HG02870 (cell line): ENCODE data around the gene ANKRD39.
"Not testable (repeated sequence)": the region's sequence is repeated elsewhere in the genome, so short reads cannot be mapped to it uniquely, and the experiment has no call there.

Experiments
- ATAC-seq: cut with Tn5 transposase; IDR thresholded peaks from one replicate; pipeline ENCODE4 v1.9.1; 2021; ENCODE audit warnings: mild to moderate bottlenecking, moderate library complexity; ENCODE audit not compliant: unreplicated experiment

The ANKRD39 gene, protein sequence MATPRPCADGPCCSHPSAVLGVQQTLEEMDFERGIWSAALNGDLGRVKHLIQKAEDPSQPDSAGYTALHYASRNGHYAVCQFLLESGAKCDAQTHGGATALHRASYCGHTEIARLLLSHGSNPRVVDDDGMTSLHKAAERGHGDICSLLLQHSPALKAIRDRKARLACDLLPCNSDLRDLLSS

DNA sequence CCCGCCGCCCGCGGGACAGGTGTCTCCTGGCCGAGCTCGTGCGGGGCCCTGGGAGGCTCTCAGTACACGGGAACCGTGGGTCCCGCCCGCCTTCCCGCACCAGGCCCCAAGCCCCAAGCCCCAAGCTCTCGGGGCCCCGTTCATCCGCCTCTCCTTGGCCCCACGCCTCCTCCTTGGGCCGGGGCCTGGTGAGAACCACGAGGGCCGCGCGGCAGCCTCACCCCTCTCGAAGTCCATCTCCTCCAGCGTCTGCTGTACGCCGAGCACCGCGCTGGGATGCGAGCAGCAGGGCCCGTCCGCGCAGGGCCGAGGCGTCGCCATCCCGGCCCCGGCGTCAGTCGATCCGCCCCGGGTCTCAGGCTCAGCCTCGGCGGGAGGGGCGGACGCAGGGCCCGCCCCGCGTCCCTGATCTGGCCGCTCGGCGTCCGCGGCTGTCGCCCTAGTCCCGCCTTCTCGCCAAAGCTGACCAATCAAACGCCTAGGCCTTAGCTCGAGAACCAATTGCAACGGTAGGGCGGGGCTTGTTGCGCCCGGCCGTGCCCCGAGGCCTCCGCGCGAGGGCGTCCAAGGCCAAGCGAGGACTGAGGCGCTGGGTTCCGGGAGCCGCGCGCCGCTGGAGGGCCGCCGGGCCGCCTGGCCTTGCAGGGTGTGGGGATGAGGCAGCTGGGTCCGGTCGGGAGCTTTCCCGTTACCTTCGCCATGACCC is at the start of gene ANKRD39:
Gene ANKRD39, minus strand, starts transcription at position 350 of the 706 bp plus-strand sequence. Its CDS starts 29 bp downstream, at position 321.
- ATAC-seq, result peak; percentile 89

- ATAC-seq, result no peak
Observed at GRCh38 chr2:96906729-96907114, 48.9 kb upstream of the ANKRD39 start.

GRCh38 chr2:96903815-96904214 is 46.0 kb upstream of the ANKRD39 start:
- ATAC-seq, result no peak

DNA sequence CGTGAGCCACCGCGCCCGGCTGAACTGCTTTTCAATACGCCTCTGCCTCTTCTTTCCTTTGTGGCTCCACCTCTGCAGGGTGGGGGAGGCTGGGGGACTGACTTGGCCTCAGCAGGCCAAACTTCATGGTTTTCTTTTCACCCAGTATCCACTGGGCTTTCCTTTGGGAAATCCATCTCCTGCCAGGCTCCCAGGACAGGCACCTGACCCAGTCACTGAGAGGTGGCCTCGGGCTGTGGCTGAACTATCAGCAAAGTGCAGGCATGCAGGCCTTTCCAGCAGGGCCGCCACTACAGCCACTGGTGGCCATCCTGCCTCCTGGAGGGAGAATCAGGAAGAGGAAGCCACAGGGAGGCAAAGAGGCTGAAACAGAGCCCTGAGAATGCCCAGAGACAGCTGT is 45.5 kb upstream of the ANKRD39 start:
- ATAC-seq, result no peak

GRCh38 chr2:96900237-96900636 is 42.4 kb upstream of the ANKRD39 start:
- no peak for ATAC-seq

DNA sequence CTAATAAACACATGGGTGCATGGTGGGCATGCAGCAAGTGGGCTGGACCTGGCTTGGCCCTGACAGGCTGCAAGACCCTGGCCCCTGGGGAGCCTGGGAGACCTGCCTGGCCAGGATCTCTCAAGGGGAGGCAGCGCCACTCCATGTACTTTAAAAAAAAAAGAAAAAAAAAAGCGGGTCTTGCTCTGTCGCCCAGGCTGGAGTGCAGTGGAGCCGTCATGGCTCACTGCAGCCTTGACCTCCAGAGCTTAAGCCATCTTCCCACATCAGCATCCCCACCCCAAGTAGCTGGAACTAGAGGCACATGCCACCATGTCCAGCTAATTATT is 41.6 kb upstream of the ANKRD39 start:
- ATAC-seq, result no peak

GRCh38 chr2:96898641-96899412 is 41.0 kb upstream of the ANKRD39 start:
- no peak for ATAC-seq

DNA sequence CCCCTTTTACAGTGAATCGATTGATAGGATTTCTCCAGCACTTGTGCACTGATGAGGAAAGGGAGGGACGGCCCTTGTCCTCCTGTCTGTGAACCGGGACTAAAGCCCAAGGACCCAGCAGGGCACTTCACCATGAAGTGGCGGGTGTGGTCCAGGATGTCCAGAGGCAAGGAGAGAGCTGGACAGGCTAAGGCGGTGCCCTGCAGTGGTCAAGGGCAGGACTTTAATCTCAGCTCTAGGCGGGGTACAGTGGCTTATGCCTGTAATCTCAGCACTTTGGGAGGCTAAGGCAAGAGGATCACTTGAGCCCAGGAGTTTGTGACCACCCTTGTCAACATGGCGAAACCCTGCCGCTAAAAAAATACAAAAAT is 40.3 kb upstream of the ANKRD39 start:
- no peak for ATAC-seq

- ATAC-seq, result no peak
Observed at GRCh38 chr2:96897491-96898134, 39.8 kb upstream of the ANKRD39 start.

DNA sequence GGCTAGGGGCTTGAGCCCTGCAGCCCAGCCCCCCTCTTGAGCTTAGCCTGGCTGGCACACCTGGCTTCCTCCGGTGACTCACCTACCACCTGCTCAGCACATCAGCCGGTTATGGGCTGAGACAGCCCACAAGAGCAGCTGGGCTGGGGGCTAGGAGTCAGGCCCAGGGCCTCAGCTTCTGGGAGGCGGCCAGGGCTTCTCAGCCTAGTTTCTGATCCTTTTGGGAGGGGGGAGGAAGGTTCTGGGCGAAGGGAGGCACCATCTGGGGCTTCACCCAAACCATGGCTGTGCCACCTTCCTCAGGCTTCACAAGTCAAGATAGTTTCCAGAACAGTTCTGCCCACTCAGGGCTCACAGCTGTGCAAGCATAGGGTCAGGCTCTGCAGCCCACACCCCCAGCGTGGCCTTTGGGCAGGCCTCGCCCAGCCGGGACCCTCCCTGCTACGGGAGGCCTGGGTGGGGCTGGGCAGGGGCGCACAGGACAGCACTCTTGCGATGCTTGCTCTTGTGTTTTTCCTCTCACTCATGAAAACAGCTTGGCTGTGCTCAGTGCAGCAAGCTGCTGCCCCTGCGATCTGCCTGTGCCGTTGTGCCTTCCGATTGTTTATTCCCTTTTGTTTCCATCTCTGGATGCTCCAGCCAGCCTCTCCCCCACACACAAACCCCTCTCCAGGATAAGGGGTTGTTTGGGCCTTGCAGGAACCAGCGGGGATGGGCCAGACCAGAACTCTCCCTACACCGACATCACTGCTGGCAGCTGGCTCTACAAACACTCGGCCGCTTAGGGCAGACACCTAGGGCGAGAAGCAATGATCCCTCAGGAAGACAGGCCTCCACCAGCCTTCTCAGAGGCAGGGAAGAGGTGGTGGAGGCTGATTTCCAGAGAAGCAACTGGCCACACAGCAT is 38.2 kb upstream of the ANKRD39 start:
- ATAC-seq, result no peak

DNA sequence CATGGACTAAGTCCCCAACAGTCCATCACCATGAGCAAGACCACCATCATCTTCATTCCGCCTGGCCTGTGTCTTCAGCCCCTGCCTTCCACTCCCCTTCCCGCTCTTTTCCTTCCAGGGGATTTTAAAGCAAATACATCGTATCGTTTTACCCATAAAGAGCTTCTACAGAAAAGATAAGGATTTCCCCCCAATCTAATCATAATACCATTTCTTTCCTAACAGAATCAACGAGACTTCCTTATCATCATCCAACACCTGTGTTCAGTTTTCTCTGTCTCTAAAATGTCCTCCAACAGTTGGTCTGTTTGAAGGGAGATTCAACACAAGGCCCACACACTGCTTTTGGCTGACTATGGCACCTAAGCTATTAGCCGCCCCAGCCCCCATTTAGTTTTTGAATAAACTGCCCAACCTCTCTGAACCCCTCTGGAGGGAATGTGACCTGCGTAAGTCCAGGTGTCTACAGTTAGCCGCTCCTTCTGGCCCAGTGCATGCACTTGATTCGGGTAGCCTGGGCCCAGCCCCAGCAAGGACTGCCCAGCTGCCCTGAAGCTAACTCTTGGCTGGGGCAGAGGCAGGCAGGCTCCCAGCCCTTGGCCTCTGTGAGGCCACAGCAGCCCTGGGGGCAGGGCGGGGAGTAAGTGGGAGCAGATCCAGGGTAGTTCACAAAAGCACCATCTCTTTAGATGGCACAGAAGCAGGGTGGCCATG is 37.4 kb upstream of the ANKRD39 start:
- ATAC-seq, result no peak

GRCh38 chr2:96894151-96894531 is 36.3 kb upstream of the ANKRD39 start:
- ATAC-seq, result no peak

- ATAC-seq, result no peak
Observed at GRCh38 chr2:96893289-96894150, 35.7 kb upstream of the ANKRD39 start.

- no peak for ATAC-seq
Observed at GRCh38 chr2:96891591-96892333, 33.9 kb upstream of the ANKRD39 start.

DNA sequence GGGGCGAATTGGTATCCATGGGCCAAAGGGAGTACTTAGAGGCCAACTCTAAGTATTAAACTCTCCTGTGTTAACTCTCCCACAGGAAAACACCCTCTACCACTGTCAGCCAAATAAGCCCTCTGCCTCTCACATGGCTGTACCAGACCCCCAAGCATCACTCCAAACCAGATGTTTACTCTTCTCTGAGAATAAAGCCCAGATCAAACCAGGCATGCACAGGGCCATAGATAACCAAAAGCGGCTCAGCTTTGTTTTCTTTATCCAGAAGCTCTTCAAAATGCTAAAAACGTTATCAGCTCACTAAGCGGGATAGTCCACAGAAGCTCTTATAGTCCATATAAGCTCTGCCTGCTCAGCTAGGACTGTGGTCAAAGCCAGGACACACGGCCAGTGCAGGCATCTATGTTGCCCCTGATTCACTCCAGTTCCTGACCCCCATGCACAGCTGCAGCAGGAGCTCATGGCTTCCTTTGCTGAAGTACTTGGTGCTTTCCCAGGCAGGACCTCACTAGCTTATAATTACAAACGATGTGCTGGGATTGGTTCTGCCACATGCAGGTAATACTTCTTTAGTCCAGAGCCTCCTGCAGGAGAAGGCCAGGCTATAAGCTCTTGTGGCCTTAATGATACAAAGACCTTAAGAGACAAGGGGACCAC is 33.0 kb upstream of the ANKRD39 start:
- no peak for ATAC-seq

DNA sequence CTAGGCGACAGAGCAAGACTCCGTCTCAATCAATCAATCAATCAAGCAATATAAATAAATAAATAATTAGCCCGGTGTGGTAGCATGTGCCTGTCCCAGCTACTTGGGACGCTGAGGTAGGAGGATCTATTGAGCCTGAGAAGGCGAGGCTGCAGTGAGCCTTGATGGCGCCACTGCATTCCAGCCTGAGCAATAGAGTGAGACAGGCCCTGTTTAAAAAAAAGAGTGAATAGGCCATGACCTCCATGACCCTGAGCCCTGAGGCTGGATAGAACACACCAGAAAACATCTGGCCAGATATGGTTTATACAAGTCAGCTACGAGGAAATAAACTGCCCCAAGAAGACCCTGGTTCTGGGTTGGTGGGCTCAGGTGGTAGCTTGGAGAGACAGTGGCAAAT is 32.4 kb upstream of the ANKRD39 start:
- no peak for ATAC-seq

- not testable (repeated sequence) for ATAC-seq
Observed at GRCh38 chr2:96889502-96889901, 31.7 kb upstream of the ANKRD39 start.
